GM19035 (cell line): ENCODE data around the gene SGF29.
"Not testable (repeated sequence)": the region's sequence is repeated elsewhere in the genome, so short reads cannot be mapped to it uniquely, and the experiment has no call there.

Source experiments
- ATAC-seq: cut with Tn5 transposase; IDR thresholded peaks from one replicate; pipeline ENCODE4 v1.9.1; 2021; ENCODE audit not compliant: unreplicated experiment

The SGF29 gene

DNA sequence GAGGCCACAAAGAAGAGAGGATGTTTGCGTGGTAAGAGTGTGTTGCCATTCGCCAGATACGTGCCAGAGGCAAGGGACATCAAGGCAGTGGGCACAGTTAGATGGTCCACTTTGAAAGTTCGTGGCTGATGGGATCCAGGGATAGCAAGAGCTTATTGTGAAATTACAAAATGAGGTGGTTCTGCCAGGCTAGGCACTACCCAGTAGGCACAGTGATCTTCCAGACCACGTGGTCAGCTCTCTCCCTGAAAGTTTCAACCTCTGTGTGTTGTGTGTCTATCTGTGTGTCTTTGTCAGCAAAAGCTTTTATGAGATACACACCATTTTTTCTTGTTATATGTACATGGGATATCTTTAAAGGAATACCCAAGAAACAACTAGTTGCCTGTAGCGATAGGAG lies 9.5 kb downstream of the SGF29 start:
- no peak for ATAC-seq

DNA sequence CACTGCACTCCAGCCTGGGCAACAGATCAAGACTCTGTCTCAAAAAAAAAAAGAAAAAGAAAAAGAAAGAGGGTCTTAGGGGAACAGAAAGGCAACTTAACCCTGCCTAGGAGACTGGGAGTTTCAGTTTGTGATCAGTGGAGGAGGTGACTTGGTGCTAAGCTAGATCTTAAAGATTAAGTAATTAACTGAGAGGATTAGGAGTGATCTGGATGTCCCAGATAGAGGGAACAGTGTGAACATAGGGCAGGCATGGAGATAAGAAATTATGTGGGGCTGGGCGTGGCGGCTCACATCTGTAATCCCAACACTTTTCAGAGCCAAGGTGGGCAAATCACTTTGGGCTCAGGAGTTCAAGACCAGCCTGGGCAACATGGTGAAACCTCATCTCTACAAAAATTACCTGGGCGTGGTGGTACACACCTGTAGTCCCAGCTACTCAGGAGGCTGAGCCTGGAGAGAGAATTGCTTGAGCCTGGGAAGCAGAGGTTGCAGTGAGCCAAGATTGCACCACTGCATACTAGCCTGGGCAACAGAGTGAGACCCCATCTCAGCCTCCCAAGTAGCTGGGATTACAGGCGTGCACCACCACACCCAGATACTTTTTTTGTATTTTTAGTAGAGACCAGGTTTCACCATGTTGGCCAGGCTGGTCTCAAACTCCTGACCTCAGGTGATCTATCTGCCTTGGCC lies 12.7 kb downstream of the SGF29 start:
- ATAC-seq: not testable (repeated sequence)

DNA sequence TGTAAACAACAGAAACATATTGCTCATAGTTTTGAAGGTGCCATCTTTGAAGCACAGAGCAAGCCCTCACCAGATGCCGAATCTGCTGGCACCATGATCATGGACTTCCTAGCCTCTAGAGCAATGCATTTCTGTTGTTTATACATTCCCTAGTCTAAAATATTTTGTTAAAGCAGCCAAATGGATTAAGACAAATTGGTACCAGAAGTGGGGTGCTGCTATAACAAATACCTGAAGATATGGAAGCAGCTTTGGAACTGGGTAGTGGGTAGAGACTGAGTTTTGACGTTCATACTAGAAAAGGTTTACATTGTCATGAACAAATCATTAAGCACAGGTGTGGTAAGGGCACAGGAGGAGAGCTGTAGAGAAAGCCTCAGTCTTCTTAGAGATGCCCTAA lies 13.6 kb downstream of the SGF29 start:
- no peak for ATAC-seq

DNA sequence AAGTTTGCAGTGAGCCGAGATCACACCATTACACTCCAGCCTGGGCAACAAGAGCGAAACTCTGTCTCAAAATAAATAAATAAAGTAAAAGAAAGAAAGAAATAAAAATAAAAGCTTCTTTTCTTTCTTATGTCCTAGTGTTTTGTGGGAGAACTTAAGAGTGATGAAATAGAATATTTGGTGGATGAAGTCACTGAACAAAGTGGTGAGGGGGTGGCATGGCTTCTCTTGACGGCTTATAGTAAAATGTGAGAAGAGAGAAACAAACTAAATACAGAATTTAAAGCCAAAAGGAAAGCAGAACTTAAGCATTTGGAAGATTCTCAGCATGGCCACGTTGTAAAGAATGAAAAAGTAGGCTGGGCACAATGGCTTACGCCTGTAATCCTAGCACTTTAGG lies 15.3 kb downstream of the SGF29 start:
- no peak for ATAC-seq

DNA sequence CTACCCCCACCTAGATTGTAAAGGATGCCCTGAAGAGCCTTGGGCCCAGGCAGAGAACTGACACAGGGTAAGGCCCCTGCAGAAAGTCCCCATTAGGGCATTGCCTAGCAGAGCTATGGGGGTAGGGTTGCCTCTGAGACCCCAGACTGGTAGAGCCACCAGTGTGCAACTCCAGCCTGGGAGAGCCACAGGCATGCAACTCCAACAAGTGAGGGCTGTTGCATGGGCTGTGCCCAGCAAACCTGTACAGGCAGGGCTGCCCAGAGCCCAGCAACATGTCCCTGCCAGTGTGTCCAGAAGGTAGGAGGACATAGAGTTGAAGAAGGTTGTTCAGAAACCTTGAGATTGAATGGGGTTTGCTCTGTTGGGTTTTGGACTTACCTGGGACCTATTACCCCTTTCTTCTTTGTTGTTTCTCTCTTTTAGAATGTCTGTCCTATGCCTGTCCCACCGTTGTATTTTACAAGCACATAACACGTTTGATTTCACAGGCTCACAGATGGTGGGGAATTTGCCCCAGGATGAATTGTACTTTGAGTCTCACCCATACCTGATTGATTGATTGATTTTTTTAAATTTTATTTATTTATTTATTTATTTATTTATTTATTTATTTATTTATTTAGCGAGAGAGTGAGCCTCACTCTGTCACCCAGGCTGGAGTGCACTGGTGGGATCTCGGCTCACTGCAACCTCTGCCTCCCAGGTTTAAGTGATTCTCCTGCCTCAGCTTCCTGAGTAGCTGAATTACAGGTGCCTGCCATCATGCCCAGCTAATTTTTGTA lies 16.4 kb downstream of the SGF29 start:
- ATAC-seq: no peak

DNA sequence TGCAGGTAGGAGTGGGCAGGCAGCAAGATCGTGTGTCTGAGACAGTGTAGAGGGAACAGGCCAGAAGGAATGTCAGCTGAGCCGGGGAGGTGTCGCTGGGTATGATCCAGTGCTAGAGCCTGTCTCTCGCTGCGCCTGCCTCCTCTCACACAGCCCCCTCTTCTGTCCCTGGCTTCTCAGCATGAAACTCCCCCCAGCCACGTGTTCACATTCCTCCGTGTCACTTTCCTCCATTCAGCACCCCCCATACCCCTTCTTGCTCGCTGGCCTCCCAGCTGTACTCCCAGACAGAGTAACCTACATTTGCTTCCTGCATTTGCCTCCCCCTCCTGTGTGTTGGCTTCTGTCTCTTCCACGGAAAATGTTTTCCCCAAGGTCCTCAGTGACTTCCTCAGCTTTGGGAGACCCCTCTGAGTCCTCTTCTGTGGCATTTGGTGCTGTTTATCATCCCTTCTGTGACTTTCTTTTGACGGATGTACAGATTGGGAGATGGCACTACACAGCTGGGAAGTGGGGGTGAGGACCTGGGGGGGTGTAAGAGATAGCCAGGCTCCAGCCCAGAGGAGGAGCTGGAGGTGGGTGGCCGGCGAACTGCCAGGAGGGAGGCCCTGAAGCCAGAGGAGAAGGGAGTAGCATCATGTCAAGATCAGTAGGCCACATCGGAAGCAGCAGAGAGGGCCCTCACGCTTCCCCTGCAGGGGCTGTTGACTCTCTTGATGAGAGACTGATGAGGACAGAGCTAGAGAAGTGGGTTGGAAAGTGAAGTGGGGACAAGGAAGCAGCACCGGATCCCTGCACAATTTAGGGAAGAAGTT lies 19.2 kb downstream of the SGF29 start:
- ATAC-seq: no peak

DNA sequence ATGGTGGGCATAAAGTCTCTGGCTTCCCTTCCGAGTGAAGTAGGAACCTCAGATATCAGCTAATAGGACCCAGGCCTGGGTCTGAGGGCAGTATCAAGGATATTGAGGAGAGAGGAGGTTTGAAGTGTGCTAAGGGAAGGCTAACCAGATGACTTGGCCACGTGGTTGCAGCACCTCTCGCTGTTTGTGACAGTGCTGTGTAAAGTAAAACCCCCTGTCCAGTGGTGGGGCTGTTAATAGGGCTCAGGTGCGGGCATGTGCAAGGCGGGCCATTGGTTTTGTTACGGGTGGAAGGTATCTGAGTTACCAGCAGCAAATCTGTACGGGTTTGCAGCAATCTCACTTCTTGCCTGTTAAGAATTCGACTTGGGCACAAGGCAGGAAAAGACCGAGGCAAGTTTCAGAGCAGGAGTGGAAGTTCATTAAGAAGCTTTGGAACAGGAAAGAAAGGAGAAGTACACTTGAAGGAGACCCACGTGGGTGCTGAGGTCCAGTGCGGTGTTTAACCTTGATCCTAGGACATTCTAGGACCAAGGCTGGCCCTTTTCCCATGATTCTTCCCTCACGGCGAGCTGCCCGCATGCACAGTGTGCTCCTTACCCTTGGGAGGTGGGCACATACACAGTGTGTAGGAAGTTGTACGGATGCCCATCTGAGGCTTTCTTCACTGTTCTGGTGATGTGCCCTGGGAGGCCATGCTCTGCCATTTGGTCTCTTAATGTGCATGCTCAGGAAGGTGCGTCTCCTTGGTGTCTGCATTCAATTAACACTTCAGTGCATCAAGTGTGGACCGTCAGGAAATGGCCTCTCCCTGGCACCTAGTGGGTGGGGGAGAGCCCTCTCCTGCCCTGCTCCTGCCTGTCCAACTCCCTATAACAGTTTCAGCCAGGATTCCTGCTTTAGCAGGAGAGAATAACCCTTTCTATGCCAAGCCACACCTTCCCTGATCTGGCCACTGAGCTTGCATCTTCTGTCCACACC lies 20.3 kb downstream of the SGF29 start:
- ATAC-seq: no peak

DNA sequence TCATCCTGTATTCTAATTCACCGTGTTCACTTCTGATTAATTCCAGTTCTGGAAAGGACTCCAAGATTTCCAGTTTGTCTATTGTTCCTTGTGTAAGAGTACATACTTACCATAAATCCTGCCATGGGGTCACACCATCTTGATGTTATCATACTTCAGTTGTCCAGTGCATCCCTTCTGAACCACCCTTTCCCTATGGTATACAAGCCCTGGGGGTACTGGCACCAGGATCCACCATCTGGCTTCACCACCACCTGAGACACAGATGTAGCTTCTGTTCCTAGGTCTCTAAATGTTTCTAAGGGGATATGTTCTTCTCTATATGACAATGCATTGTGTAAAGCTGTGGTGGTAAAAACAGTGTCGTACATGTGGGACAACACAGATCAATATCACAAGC lies 21.2 kb downstream of the SGF29 start:
- no peak for ATAC-seq

DNA sequence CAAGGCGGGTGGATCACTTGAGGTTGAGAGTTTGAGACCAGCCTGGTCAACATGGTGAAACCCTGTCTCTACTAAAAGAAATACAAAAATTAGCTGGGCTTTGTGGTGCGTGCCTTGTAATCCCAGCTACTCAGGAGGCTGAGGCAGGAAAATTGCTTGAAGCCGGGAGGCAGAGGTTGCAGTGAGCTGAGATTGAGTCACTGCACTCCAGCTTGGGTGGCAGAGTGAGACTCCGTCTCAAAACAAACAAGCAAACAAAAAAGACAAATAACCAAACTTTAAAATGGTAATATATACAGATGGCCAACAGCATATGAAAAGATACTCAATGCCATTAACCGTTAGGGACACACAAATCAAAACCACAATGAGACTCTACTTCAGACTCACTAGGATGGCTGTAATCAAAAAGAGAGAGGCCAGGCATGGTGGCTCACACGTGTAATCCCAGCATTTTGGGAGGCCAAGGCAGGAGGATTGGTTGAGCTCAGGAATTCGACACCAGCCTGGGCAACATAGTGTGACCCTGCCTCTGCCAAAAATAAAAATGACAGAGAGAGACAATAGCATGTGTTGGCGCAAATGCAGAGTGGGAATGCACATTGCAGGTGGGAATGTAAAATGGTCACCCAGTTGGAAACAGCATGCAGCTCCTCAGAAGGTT lies 21.9 kb downstream of the SGF29 start:
- ATAC-seq: no peak

DNA sequence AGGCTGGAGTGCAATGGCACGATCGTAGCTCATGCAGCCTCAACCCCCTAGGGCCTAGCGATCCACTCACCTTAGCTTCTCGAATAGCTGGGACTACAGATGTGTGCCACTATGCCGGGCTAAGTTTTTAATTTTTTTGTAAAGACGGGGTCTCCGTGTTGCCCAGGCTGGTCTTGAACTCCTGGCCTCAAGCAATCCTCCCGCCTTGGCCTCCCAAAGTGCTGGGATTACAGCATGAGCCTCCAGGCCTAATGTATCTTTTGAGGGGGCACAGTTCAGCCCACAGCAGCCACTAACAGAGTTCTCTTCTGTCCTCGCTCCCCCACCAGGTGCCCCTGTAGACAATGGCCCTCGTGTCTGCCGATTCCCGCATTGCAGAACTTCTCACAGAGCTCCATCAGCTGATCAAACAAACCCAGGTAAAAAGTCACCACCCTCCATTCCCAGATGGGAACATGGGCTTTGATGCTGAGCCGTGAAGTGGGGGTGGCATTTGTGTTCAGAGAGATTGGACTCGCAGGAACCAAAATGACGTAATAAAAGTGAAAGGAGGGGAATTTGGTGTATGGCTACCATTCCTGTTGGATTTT lies 27.1 kb downstream of the SGF29 start:
- no peak for ATAC-seq

DNA sequence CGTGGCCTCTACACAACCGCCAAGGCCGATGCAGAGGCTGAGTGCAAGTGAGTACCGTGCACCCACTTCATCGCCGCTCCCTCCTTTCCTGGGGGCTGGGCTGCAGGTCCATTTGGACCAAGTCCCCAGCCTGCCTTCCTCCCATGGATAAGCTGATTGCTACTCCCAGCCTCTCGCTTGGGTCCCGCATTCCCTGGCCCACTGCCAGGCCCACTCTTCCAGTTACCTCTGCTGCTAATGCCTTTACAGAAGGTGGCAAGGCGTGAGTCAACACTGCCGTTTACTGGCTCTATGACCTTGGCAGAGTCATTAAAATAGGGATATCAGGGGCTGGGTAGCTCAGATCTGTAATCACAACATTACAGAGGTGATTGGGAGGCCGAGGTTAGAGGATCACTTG lies 32.0 kb downstream of the SGF29 start:
- no peak for ATAC-seq

DNA sequence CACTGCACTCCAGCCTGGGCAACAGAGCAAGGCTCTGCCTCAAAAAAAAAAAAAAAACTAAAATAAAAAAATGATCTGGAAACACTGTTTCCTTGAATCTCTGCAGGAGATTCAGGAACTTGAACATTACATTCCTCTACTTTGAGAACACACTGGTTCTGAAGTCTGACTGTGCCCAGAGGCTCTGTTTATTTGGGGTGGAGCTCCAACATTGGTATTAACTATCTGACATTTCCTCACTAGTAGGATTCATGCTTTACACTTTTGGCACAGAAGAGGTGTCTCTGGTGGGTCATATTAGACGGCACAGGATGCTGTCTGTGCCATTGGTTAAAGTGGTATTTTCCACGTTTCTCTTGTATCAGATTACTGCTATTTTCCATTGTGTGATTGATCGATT lies 32.7 kb downstream of the SGF29 start:
- no peak for ATAC-seq

DNA sequence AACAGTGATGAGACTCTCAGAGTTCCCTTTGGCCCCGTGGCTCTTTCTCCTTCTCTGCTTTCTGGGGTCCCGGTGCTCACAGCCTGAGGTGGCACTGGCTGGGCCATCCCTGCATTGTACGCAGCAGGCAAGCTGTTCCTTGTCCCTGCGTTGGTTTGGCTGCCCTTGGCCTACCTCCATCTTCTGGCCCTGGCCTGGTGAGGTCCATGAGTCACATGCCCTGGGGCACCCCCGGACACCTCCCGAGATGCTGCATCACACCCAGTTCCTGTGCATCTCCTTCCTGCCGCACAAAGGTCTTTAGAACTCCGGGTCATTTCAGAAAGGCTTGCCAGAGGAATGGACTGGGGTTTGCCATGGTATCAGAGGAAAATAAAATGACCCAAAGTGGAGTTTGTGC lies 33.7 kb downstream of the SGF29 start:
- no peak for ATAC-seq

DNA sequence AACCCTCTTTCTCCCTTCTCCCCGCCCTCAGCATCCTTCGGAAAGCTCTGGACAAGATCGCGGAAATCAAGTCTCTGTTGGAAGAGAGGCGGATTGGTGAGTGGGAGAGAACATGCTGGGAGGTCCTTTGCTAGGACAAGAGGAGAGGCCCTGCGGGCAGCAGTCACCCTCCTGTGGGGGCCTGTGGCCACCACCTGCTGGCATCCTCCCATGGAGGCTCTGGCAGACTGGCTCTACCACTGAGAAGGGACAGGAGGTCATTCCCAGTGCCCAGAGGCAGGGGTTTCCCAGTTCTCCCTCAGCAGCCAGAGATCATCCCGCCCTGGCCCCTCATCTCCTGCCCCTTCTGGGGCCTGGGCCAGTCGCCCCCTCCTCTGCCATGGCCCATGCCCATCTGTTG lies 35.3 kb downstream of the SGF29 start:
- no peak for ATAC-seq

DNA sequence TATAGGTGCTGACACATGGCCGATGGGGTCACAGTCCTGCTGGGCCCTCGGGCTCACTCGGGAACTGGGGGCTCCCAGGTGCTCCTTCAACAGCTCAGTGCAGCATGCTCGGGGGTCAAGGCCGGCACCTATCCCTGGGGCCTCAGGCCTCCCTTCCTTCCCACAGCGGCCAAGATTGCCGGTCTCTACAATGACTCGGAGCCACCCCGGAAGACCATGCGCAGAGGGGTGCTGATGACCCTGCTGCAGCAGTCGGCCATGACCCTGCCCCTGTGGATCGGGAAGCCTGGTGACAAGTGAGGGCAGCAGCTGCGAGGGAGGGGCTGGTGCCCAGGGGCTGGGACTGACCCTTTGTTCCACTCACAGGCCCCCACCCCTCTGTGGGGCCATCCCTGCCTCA lies 36.2 kb downstream of the SGF29 start:
- no peak for ATAC-seq

DNA sequence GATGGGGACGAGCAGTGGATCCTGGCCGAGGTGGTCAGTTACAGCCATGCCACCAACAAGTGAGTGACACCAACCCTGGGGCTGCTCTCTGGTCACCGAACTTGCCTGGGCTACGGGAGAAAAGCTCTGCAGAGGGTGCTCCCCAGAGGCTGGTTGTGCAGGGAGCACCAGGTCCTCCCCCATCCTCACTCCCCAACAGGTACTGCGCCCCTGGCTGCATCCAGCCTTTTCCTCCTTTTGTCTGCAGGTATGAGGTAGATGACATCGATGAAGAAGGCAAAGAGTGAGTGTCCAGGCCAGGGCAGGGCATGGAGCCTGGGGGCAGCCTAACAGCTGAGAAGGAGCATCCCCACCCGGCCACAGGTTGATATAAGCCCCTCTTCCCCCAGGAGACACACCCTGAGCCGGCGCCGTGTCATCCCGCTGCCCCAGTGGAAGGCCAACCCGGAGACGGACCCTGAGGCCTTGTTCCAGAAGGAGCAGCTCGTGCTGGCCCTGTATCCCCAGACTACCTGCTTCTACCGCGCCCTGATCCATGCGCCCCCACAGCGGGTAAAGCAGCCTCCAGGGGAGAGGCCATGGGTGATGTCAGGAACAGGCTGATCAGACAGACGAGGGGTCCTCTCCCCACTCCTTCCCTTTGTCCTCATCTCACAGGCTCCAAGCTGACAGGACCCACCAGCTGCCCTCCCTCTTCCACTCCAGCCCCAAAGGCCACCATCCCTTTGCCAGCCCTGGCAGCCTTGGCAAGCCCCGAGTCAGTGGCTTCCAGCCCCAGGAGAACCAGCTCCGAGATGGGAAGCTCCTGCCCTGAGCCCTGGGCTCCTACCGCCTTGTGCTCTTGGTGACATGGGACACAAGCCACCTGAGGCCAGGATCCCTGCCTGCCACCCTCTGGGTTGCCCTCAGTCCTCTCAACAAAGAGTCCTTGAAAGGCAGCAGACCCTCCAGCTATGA lies 36.9 kb downstream of the SGF29 start:
- ATAC-seq: no peak

DNA sequence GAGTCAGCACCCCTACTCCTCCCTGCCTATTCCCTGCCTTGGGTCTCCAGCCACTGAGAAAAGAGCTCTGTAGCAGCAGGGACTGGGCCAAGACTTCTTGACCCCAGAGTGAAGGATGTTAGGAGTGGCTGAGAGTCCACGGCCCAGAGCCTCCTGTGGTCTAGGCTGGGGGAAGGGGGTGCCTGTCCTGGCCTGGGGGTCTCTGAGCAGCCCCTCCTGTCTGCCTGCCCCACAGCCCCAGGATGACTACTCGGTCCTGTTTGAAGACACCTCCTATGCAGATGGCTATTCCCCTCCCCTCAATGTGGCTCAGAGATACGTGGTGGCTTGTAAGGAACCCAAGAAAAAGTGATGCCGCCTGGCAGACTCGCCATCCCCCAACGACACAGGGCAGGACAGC lies 37.6 kb downstream of the SGF29 start:
- ATAC-seq: no peak

DNA sequence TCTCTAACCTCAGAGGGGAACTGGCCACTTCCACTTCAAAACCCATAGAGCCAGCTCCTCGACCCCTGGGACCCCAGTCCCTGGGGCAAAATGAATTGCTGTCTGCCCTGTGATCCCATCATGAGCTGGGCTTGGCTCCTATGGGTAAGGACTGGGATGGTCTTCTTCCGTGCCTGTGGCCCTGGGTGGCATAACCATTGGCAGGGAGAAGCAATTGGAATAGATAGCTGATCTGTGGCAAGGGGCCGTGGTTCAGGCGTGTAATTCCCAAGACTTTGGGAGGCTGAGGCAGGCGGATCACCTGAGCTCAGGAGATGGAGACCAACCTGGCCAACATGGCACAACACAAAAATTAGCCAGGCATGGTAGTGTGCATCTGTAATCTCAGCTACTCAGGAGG lies 38.8 kb downstream of the SGF29 start:
- no peak for ATAC-seq
